Endodermal cell (in vitro differentiated cells): ENCODE data around the gene RSPH9. TPM values are rescaled to one million over a fixed set of nuclear protein-coding genes. Genes with fewer than 3 reads are reported as not detected.

Experiments used
- DNase-seq: peaks from one replicate; pipeline ENCODE4 v3.0.0-alpha.2; 2017
- H3K27ac ChIP-seq: 2 replicates; pipeline ENCODE4 v1.5.1; 2013; ENCODE audit warnings: mild to moderate bottlenecking, low read depth, low read length, moderate library complexity
- H3K27me3 ChIP-seq: 2 replicates; pipeline ENCODE4 v1.6.1; 2013; ENCODE audit warnings: mild to moderate bottlenecking, low read length, moderate library complexity; ENCODE audit not compliant: insufficient read depth, control insufficient read depth, poor library complexity, severe bottlenecking
- H3K36me3 ChIP-seq: 2 replicates; pipeline ENCODE4 v1.7.0; 2013; ENCODE audit warnings: mild to moderate bottlenecking, low read length, moderate library complexity; ENCODE audit not compliant: control insufficient read depth, insufficient read depth
- H3K4me1 ChIP-seq: one replicate; pipeline ENCODE4 v1.7.0; 2013; ENCODE audit warnings: low read length; ENCODE audit not compliant: control insufficient read depth, insufficient read depth
- H3K4me3 ChIP-seq: 2 replicates; pipeline ENCODE4 v1.5.1; 2013; ENCODE audit warnings: mild to moderate bottlenecking, low read length, moderate library complexity
- H3K9ac ChIP-seq: 2 replicates; pipeline ENCODE4 v1.6.1; 2013; ENCODE audit warnings: mild to moderate bottlenecking, low read length, moderate library complexity; ENCODE audit not compliant: poor library complexity, severe bottlenecking; ENCODE audit errors: extremely low read depth
- H3K9me3 ChIP-seq: 2 replicates; pipeline ENCODE4 v1.6.1; 2013; ENCODE audit warnings: mild to moderate bottlenecking, low read length, moderate library complexity; ENCODE audit not compliant: control insufficient read depth
- H3K27ac Mint-ChIP-seq: 2 replicates; pipeline ENCODE4 v1.8.0; 2020; ENCODE audit warnings: mixed read lengths
- H3K27me3 Mint-ChIP-seq: 2 replicates; pipeline ENCODE4 v1.8.0; 2021; ENCODE audit warnings: mild to moderate bottlenecking, mixed read lengths; ENCODE audit not compliant: insufficient read depth
- H3K36me3 Mint-ChIP-seq: 2 replicates; pipeline ENCODE4 v1.8.0; 2020; ENCODE audit warnings: low read depth, mixed read lengths
- H3K4me1 Mint-ChIP-seq: 2 replicates; pipeline ENCODE4 v1.8.0; 2020; ENCODE audit warnings: mixed read lengths
- H3K4me3 Mint-ChIP-seq: 2 replicates; pipeline ENCODE4 v1.8.0; 2020; ENCODE audit warnings: mild to moderate bottlenecking, moderate library complexity, mixed read lengths
- H3K9me3 Mint-ChIP-seq: 2 replicates; pipeline ENCODE4 v1.8.0; 2020; ENCODE audit warnings: mild to moderate bottlenecking, mixed read lengths
- CTCF ChIP-seq: fragments of 200-600 bp; sonication (generic); conservative IDR thresholded peaks from 2 replicates; pipeline ENCODE4 v1.5.0; 2021; ENCODE audit warnings: antibody characterized with exemption, mild to moderate bottlenecking
- WGBS, 2 experiments: methylation state at CpG; one replicate each; pipeline versions ENCODE4 v1.1.5 to v1.1.7; 2013; ENCODE audit warnings: missing lambda C conversion rate in 2 of 2, mixed read lengths in 1 of 2; ENCODE audit not compliant: insufficient coverage in 1 of 2, insufficient read length in 1 of 2; 5-methylcytosine and 5-hydroxymethylcytosine counted together
- total RNA-seq, 2 donors: library from RNA; stranded (reverse); fragmentation: NEBNext Ultra II Directional in 1 of 2; extraction: Animal tissue kit (Norgen Biotek cat#: 25700) in 1 of 2; gene quantifications; 2 replicates in 1 of 2; 3 replicates in 1 of 2; pipeline ENCODE4 v1.2.1, GENCODE V29; 2021

Gene RSPH9
- total RNA-seq, 2 donors from 2014 or later = 0.44 to 0.64 TPM

GRCh38 chr6:43635387-43636307 lies 9.2 kb upstream of the RSPH9 start, which contains the start of gene MAD2L1BP:
TSS of gene MAD2L1BP (plus strand) at chr6:43635840. CDS start at chr6:43635876, 36 bp downstream.
- Mint-ChIP-seq H3K4me1 (peaks cover 26% of the 10 kb centered on the region), H3K36me3 (peaks cover 28% of the 10 kb centered on the region), H3K9me3 (no peaks in the 10 kb centered on the region), H3K4me3 (peak within 1 kb of the TSS; percentile 94), H3K27ac (peak within 1 kb of the TSS; percentile 94), H3K27me3 (no peaks in the 10 kb centered on the region)
- WGBS, 2 experiments = 2 to 9% methylated on average over 18 to 48 of the region's 48 CpGs
- TF ChIP-seq CTCF = no peak
- Histone ChIP-seq H3K9me3 (no peaks in the 10 kb centered on the region), H3K36me3 (peaks cover 31% of the 10 kb centered on the region), H3K27me3 (no peaks in the 10 kb centered on the region), H3K27ac (no peak within 1 kb of the TSS), H3K4me1 (peaks cover 12% of the 10 kb centered on the region), H3K4me3 (peak within 1 kb of the TSS; percentile 98), H3K9ac (peak within 1 kb of the TSS; percentile 80)
- peak; percentile 93 for DNase-seq

- Histone ChIP-seq H3K27me3 (no peaks in the 10 kb centered on the region), H3K4me3 (peak overlapping the region; percentile 98), H3K4me1 (peaks cover 12% of the 10 kb centered on the region), H3K27ac (no peak overlapping the region), H3K36me3 (peaks cover 37% of the 10 kb centered on the region), H3K9me3 (no peaks in the 10 kb centered on the region), H3K9ac (peak overlapping the region; percentile 80)
- Mint-ChIP-seq H3K27ac (peak overlapping the region; percentile 94), H3K4me3 (peak overlapping the region; percentile 94), H3K27me3 (no peaks in the 10 kb centered on the region), H3K9me3 (no peaks in the 10 kb centered on the region), H3K36me3 (peaks cover 32% of the 10 kb centered on the region), H3K4me1 (peaks cover 24% of the 10 kb centered on the region)
- no peak for TF ChIP-seq CTCF
- WGBS, 2 experiments = 41 to 49% methylated on average over 5 to 7 of the region's 7 CpGs
- DNase-seq = no peak
Observed at GRCh38 chr6:43636308-43636659, 8.6 kb upstream of the RSPH9 start.

- Mint-ChIP-seq H3K9me3 (no peaks in the 10 kb centered on the region), H3K27ac (peak overlapping the region; percentile 77), H3K27me3 (no peaks in the 10 kb centered on the region), H3K36me3 (peaks cover 43% of the 10 kb centered on the region), H3K4me3 (peak overlapping the region; percentile 17), H3K4me1 (peaks cover 44% of the 10 kb centered on the region)
- no peaks in the 10 kb centered on the region for H3K9me3 ChIP-seq
- H3K9ac ChIP-seq = no peak overlapping the region
- H3K4me3 ChIP-seq = peak overlapping the region; percentile 64
- 90 to 93% methylated on average over 19 to 21 of the region's 21 CpGs for WGBS, 2 experiments
- TF ChIP-seq CTCF = no peak
- no peak overlapping the region for H3K27ac ChIP-seq
- no peaks in the 10 kb centered on the region for H3K27me3 ChIP-seq
- peaks cover 52% of the 10 kb centered on the region for H3K36me3 ChIP-seq
- no peak for DNase-seq
- peaks cover 12% of the 10 kb centered on the region for H3K4me1 ChIP-seq
Observed at GRCh38 chr6:43639984-43640800, 4.6 kb upstream of the RSPH9 start.
